ENCODE measurements around the gene RUSC2. TPM values are rescaled to one million over a fixed set of nuclear protein-coding genes. Genes with fewer than 3 reads are reported as not detected.

RUSC2 gene
- total and polyA plus RNA-seq, 2 donors (not counting 1 experiment from before 2014, with no cell fraction given): 0.27 to 0.76 TPM

- Histone ChIP-seq H3K9me3 (ENCODE audit: control extremely low read depth in 1 of 3, control insufficient read depth in 2 of 3, insufficient read depth in 1 of 3, low read length in 2 of 3) (peaks cover 1 to 11% (median 2%) of the 10 kb centered on the region in 3 donors), H3K36me3 (replicated peaks in 1 of 2; ENCODE audit: control extremely low read depth in 1 of 2, control insufficient read depth in 1 of 2, extremely low read depth in 1 of 2, insufficient read depth in 2 of 2, low read length in 1 of 2) (no peaks in the 10 kb centered on the region), H3K4me1 (ENCODE audit: control insufficient read depth in 2 of 2, insufficient read depth in 2 of 2, low read length in 2 of 2) (no peaks in the 10 kb centered on the region), H3K9ac (ENCODE audit: low read length) (no peak overlapping the region), H3K4me2 (replicated peaks; ENCODE audit: low read depth, low read length, poor library complexity, severe bottlenecking) (no peak overlapping the region), H3K4me3 (ENCODE audit: control extremely low read depth in 1 of 5, extremely low read depth in 1 of 5, insufficient read depth in 1 of 5, low read depth in 2 of 5, low read length in 4 of 5) (no peak overlapping the region), H2AFZ (ENCODE audit: insufficient read depth, low read depth, low read length, poor library complexity, severe bottlenecking) (no peak overlapping the region), H3K27me3 (replicated peaks in 1 of 4; ENCODE audit: control extremely low read depth in 1 of 4, control insufficient read depth in 3 of 4, insufficient read depth in 4 of 4, low read length in 3 of 4) (peaks cover 0 to 10% (median 8%) of the 10 kb centered on the region in 4 experiments), H3K79me2 (ENCODE audit: control insufficient read depth, insufficient read depth, low read length) (no peaks in the 10 kb centered on the region), H3K27ac (ENCODE audit: low read length in 2 of 2) (no peak overlapping the region), H4K20me1 (ENCODE audit: control insufficient read depth, insufficient read depth, low read length, poor library complexity, severe bottlenecking) (no peaks in the 10 kb centered on the region)
- H3K4me3 Mint-ChIP-seq: no peak overlapping the region
- H3K27ac Mint-ChIP-seq: no peak overlapping the region
- H3K27me3 Mint-ChIP-seq: peaks cover 55% of the 10 kb centered on the region
- ATAC-seq (ENCODE audit: low read depth) (no peak), DNase-seq (no peak)
- H3K9me3 Mint-ChIP-seq (ENCODE audit: insufficient read depth): no peaks in the 10 kb centered on the region
- no peaks in the 10 kb centered on the region for H3K4me1 Mint-ChIP-seq
- 56% methylated on average over 1 of the region's 1 CpG for WGBS (ENCODE audit: insufficient coverage)
- intact Hi-C loops (cut with micrococcal nuclease): no loop called here
- POLR2A ChIA-PET: no interaction called here
- TF ChIP-seq EZH2 (IDR thresholded peaks at IDR 0.05; ENCODE audit: borderline replicate concordance, insufficient read depth, low read depth, low read length, poor library complexity, severe bottlenecking): no peak
- TF ChIP-seq CTCF (IDR thresholded peaks at IDR 0.05): no peak
- CTCF ChIA-PET: interaction anchor here (1.2 kb wide), 1 partner anchor 27 kb away, joined by 3 read pairs; no protein-coding TSS in a partner anchor
Observed at GRCh38 chr9:35448496-35448895, 41.4 kb upstream of the RUSC2 start.

- Mint-ChIP-seq H3K4me3 (no peak overlapping the region), H3K4me1 (no peaks in the 10 kb centered on the region), H3K9me3 (ENCODE audit: insufficient read depth) (no peaks in the 10 kb centered on the region), H3K27me3 (peaks cover 38% of the 10 kb centered on the region), H3K27ac (no peak overlapping the region)
- H3K4me3 ChIP-seq (ENCODE audit: control extremely low read depth in 1 of 5, extremely low read depth in 1 of 5, insufficient read depth in 1 of 5, low read depth in 2 of 5, low read length in 4 of 5): no peak overlapping the region
- no peaks in the 10 kb centered on the region for H3K4me1 ChIP-seq (ENCODE audit: control insufficient read depth in 2 of 2, insufficient read depth in 2 of 2, low read length in 2 of 2)
- TF ChIP-seq EZH2 (IDR thresholded peaks at IDR 0.05; ENCODE audit: borderline replicate concordance, insufficient read depth, low read depth, low read length, poor library complexity, severe bottlenecking) (no peak), CTCF (IDR thresholded peaks at IDR 0.05) (no peak)
- ChIA-PET POLR2A (no interaction called here), CTCF (no interaction called here)
- no peak overlapping the region for H3K4me2 ChIP-seq (replicated peaks; ENCODE audit: low read depth, low read length, poor library complexity, severe bottlenecking)
- intact Hi-C loops (cut with micrococcal nuclease): no loop called here
- peaks cover 0 to 12% (median 5%) of the 10 kb centered on the region in 4 experiments for H3K27me3 ChIP-seq (replicated peaks in 1 of 4; ENCODE audit: control extremely low read depth in 1 of 4, control insufficient read depth in 3 of 4, insufficient read depth in 4 of 4, low read length in 3 of 4)
- 80% methylated on average over 1 of the region's 2 CpGs for WGBS (ENCODE audit: insufficient coverage)
- H2AFZ ChIP-seq (ENCODE audit: insufficient read depth, low read depth, low read length, poor library complexity, severe bottlenecking): no peak overlapping the region
- ATAC-seq (ENCODE audit: low read depth): no peak
- no peak for DNase-seq
- H3K79me2 ChIP-seq (ENCODE audit: control insufficient read depth, insufficient read depth, low read length): no peaks in the 10 kb centered on the region
- H3K9ac ChIP-seq (ENCODE audit: low read length): no peak overlapping the region
- peaks cover 1 to 21% (median 7%) of the 10 kb centered on the region in 3 donors for H3K9me3 ChIP-seq (ENCODE audit: control extremely low read depth in 1 of 3, control insufficient read depth in 2 of 3, insufficient read depth in 1 of 3, low read length in 2 of 3)
- no peaks in the 10 kb centered on the region for H3K36me3 ChIP-seq (replicated peaks in 1 of 2; ENCODE audit: control extremely low read depth in 1 of 2, control insufficient read depth in 1 of 2, extremely low read depth in 1 of 2, insufficient read depth in 2 of 2, low read length in 1 of 2)
- no peaks in the 10 kb centered on the region for H4K20me1 ChIP-seq (ENCODE audit: control insufficient read depth, insufficient read depth, low read length, poor library complexity, severe bottlenecking)
- H3K27ac ChIP-seq (ENCODE audit: low read length in 2 of 2): no peak overlapping the region
Observed at GRCh38 chr9:35452481-35452880, 37.4 kb upstream of the RUSC2 start.

All from B cell (primary cell).